Measurements from ENCODE around the gene TMEM121.

The TMEM121 gene

GRCh38 chr14:105525861-105526775 is at the start of gene TMEM121:
TMEM121 (plus strand) TSS chr14:105526583; CDS start chr14:105528835, 2,252 bp downstream.
- no peak for DNase-seq (ENCODE audit: low read depth in 1 of 2, low spot score in 1 of 2)

- DNase-seq (ENCODE audit: low read depth in 1 of 2, low spot score in 1 of 2), result no peak
Measured at GRCh38 chr14:105476831-105477659, 49.3 kb upstream of the TMEM121 start.

DNA sequence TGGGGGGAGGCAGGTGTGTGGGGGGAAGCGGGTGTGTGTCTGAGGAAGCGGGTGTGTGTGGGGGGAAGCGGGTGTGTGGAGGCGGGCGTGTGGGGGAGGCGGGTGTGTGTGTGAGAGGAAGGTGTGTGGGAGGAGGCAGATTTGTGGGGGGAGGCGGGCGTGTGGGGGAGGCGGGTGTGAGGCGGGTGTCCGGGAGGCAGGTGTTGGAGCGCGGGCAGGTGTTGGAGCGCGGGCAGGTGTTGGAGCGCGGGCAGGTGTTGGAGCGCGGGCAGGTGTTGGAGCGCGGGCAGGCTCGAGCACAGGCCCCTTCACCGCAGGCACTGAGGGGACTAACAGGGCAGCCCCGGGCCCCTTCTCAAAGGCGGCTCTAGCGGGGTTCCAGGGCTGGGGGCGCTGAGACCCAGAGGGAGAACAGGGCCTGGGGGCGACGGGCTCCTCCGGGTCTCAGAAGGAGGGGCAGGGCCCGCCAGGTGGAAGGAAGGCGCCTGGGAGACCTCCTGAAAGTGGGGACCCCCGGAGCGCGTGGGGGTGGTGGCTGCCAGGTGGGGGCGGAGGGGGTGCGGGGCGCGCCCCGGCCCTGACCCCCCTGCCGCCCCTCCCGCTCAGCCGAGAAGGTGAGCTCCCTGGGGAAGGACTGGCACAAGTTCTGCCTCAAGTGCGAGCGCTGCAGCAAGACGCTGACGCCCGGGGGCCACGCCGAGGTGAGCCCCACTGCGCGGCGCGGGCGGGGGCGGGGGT is 48.6 kb upstream of the TMEM121 start:
- no peak for DNase-seq (ENCODE audit: low read depth in 1 of 2, low spot score in 1 of 2)

- DNase-seq (ENCODE audit: low read depth in 1 of 2, low spot score in 1 of 2), result no peak
Measured at GRCh38 chr14:105478398-105479251, 47.8 kb upstream of the TMEM121 start.

DNA sequence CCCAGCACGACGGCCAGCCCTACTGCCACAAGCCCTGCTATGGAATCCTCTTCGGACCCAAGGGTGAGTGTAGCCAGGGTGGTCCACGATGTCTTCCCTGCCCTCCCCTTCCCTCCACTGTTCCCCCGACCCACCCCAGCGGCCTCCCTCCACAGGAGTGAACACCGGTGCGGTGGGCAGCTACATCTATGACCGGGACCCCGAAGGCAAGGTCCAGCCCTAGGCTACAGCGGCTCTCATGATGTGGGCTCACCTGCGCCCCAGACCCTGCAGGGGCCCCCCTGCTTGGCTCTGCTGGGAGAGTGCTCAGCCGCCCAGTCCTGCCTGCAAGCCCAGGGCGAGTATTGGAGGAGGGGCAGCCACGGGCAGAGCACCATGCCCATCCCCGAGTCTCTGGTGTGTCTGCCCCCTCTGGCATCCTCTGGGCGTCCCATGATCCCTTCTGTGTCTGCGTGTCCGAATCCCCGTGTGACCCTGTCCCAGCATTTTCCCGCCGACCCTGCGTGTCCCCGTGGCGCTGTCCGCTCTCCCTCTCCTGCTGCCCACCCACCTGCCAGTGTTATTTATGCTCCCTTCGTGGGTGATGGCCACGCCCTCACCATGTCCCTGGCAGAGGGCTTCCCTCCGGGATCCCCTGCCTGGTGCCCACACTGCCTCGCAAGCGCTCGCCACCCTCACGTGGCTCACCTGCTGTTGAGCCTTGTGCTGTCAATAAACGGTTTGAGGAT is 46.8 kb upstream of the TMEM121 start:
- DNase-seq (ENCODE audit: low read depth in 1 of 2, low spot score in 1 of 2), result no peak

DNA sequence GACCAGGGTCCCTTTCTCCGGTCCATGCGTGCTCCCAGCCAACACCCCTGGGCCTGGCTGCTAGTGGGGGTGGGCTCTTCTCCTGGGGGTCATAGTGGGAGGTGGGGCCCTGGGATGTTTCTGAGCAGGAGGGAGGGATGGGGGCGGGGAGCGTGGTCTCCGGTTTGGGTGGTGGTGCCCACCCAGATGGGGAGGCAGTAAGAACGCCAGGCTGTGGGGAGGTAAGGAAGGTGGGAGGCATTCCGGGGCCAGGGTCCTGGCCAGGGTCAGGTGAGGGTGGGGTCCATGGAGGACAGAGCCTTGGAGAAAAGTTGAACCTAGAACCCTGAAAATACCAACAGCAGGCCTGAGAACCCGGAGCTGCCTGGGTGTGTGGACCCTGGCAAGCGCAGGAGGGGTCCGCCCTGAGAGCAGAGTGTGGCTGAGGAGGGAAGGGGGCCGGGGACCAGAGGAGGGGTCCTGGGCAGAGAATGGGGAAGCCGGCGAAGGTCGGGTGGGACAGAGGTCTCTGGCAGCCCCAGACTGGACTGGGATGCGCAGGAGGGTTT is 46.1 kb upstream of the TMEM121 start:
- DNase-seq (ENCODE audit: low read depth in 1 of 2, low spot score in 1 of 2), result no peak

DNA sequence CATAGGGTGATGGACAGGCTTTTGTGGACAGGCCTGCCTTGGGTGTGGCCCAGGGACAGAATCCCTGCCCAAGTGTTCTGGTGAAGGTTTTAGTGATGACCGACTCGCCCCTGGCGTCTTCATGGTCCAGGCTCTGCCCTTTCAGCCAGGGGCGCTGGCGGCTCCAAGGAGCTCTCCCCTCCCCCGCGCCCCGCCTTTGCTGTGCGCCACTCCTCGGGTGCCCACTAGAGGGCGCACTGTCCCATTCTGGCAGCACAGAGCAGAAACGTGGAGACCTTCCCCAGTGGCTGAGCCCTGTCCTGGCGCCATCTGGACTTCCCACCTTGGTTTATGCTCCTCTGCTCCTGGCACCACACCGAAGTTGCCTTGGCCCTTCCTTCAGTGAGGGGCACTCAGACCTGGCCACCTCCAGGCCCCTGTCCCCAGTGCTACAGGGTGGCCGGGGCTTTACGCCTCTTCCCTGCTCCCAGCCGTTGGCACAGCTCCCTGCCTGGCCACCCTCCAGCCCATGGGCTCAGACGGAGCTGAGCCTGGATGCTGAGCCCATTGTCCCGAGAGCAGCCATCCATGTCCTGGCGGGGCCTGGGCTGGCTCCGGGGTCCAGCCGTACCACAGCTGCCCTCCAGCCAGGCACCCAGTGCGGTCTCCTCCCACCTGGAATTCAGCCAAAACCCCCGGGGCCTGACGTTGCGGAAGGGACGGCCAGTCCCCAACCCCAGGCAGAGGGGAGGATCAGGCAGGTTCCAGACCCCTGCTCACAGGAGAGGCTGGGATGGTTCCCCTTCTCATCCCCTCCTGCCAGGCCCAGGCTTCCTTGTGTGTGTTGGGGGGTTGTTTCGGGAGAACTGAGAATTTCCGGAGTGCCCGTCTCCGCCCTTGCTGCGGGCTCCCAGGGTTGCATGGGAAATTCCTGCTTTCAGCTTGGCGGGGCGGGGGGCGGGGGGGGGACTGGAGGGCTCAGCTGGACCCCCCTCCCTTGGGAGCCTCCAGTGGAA is 45.3 kb upstream of the TMEM121 start:
- peak; percentile 84 to 85 for DNase-seq (ENCODE audit: low read depth in 1 of 2, low spot score in 1 of 2)

GRCh38 chr14:105481886-105482457 is 44.4 kb upstream of the TMEM121 start:
- peak; percentile 86 to 87 for DNase-seq (ENCODE audit: low read depth in 1 of 2, low spot score in 1 of 2)

DNA sequence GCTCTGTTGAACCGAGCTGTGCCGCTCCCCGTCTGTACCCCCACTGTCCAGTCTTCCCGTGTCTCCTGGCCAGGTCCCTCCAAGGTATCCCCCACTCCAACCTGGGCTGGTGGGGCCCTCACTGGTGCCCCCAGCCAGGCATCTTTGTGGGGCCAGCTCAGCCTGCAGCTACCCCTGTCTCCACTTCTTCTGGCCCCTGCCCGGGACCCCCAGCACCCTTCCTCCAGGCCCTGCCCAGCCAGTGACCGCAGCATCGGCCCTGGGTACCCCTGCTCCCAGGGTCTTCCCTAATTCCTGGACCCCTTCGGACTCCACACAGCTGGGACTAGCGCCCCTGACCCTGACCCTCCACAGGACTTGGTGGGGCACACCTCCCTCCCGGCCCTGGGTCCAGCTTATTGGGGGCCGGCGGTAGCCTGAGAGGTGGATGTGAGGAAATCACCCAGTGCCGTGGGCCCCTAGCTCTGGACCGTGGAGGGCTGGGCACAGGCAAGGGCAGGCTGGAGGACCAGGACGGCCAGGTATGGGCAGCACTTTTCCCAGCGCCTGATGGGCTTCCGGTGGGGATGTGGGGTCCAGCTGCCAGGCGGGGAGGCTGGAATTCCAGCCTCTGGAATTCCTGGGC is 43.8 kb upstream of the TMEM121 start:
- no peak for DNase-seq (ENCODE audit: low read depth in 1 of 2, low spot score in 1 of 2)

- DNase-seq (ENCODE audit: low read depth in 1 of 2, low spot score in 1 of 2), result no peak
Measured at GRCh38 chr14:105483300-105484068, 42.9 kb upstream of the TMEM121 start.

- no peak for DNase-seq (ENCODE audit: low read depth in 1 of 2, low spot score in 1 of 2)
Measured at GRCh38 chr14:105484069-105484996, 42.0 kb upstream of the TMEM121 start.

- DNase-seq (ENCODE audit: low read depth in 1 of 2, low spot score in 1 of 2), result no peak
Measured at GRCh38 chr14:105484997-105485393, 41.4 kb upstream of the TMEM121 start.

- DNase-seq (ENCODE audit: low read depth in 1 of 2, low spot score in 1 of 2), result no peak
Measured at GRCh38 chr14:105485739-105486162, 40.6 kb upstream of the TMEM121 start.

- DNase-seq (ENCODE audit: low read depth in 1 of 2, low spot score in 1 of 2), result no peak
Measured at GRCh38 chr14:105486163-105486973, 40.0 kb upstream of the TMEM121 start, which contains the start of gene CRIP1. CRIP1 (plus strand) TSS chr14:105486886; CDS start chr14:105487260, 374 bp downstream.
